ENCODE data around the gene OSBPL8. TPM values are rescaled to one million over a fixed set of nuclear protein-coding genes. Genes with fewer than 3 reads are reported as not detected.
A peak's percentile ranks its signal among the peaks of the same experiment; 100 is the strongest.

Gene OSBPL8, protein sequence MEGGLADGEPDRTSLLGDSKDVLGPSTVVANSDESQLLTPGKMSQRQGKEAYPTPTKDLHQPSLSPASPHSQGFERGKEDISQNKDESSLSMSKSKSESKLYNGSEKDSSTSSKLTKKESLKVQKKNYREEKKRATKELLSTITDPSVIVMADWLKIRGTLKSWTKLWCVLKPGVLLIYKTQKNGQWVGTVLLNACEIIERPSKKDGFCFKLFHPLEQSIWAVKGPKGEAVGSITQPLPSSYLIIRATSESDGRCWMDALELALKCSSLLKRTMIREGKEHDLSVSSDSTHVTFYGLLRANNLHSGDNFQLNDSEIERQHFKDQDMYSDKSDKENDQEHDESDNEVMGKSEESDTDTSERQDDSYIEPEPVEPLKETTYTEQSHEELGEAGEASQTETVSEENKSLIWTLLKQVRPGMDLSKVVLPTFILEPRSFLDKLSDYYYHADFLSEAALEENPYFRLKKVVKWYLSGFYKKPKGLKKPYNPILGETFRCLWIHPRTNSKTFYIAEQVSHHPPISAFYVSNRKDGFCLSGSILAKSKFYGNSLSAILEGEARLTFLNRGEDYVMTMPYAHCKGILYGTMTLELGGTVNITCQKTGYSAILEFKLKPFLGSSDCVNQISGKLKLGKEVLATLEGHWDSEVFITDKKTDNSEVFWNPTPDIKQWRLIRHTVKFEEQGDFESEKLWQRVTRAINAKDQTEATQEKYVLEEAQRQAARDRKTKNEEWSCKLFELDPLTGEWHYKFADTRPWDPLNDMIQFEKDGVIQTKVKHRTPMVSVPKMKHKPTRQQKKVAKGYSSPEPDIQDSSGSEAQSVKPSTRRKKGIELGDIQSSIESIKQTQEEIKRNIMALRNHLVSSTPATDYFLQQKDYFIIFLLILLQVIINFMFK
- total RNA-seq (2014; rRNA removed; shearing (Covaris generic)) = 15.0 and 21.2 TPM in 2 replicates

DNA sequence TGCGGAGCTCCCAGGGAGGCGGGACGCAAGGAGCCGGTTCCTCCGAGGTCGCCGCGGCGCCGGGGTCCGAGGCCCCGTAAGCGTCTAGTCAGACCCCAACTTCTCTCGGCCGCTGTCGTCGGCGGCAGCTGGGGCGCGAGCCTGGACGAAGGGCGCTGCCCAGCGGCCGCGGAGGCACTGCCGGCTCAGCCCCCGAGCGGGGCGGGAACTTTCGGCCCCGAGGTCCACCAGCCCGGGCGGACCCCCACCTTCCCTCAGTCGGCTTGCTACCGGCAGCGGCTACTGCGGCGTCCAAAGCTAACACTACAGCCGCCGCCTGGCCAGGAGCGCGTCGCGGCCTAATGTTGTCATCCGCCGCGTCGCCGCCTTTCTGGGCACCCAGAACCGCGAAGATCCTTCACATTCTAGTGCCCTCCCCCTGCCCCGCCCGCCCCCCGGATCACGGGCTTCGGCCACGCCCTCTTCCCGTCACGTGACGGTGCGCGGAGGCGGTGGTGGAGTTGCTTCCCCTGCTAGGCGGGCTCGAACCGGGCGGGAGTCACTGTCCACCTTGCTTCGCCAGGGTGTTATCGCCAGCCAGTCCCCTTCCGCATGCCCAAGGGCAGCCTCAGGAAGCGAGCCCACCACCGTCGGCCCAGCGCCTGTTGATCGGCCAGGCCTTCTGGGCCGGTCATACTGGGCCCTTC lies at the start of gene OSBPL8:
Gene OSBPL8, minus strand, starts transcription at position 372 of the 686 bp plus-strand sequence. CDS start 72,220 bp downstream, outside the sequence.
- DNase-seq (ENCODE audit: low spot score) = peak; percentile 88

- no peak for DNase-seq (ENCODE audit: low spot score)
Measured at GRCh38 chr12:76608070-76608469, 48.5 kb upstream of the OSBPL8 start.

GRCh38 chr12:76595056-76595455 lies 35.5 kb upstream of the OSBPL8 start:
- no peak for DNase-seq (ENCODE audit: low spot score)

- DNase-seq (ENCODE audit: low spot score) = no peak
Measured at GRCh38 chr12:76591476-76591875, 31.9 kb upstream of the OSBPL8 start.

DNA sequence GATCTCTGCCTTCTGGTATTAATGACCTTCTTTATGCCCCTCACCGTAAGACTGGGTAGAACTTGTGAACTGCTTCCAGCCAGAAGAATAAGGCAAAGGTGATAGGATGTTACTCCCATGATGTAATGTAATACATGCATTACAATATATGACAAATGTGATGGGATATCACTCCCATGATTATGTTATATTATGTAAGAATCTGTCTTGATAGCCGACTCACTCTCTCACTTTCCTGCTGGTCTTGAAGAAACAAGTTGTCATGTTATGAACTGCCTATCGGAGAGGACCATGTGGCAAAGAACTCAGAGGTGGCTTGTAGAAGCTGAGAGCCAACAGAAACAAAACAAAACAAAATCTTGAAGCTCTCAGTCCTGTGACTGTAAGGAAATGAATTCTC lies 30.6 kb upstream of the OSBPL8 start:
- no peak for DNase-seq (ENCODE audit: low spot score)

- DNase-seq (ENCODE audit: low spot score) = no peak
Measured at GRCh38 chr12:76588881-76589565, 29.5 kb upstream of the OSBPL8 start.

GRCh38 chr12:76587428-76588178 lies 28.0 kb upstream of the OSBPL8 start:
- no peak for DNase-seq (ENCODE audit: low spot score)

GRCh38 chr12:76586764-76587395 lies 27.3 kb upstream of the OSBPL8 start:
- peak; percentile 24 for DNase-seq (ENCODE audit: low spot score)

DNA sequence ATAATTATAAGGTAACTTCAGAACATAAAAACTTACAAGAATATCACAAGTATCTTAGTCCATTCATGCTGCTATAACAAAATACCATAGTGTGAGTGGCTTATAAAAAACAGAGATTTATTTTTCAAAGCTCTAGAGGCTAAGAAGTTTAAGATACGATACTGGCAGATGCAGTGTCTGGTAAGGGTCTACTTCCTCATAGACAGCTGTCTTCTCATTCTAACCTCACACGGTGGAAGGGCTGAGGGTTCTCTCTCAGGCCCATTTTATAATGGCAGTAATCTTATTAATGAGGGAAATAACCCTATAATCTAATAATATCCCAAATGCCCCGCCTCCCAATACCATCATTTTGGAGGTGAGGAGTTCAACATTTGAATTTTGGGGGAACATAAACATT lies 23.7 kb upstream of the OSBPL8 start:
- no peak for DNase-seq (ENCODE audit: low spot score)

- no peak for DNase-seq (ENCODE audit: low spot score)
Measured at GRCh38 chr12:76573840-76574373, 14.3 kb upstream of the OSBPL8 start.

DNA sequence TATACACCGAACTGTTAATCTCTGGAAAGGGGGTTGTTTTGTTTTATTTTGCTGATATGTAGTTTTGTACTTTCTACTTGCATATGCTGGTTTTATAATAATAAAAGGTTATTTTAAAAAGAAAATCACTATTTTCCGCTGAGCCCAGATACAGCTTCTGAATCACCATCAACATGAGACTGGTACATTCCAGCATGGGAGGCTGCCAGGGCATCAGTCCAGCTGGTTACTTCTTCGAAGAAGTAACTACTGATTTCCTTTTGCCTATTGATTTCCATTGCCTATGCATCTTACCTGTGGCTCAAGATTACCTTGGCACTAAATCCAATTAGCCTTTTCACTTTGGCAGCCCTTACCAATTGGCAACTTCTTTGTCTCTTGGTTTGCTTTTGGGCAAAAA lies 11.7 kb upstream of the OSBPL8 start:
- DNase-seq (ENCODE audit: low spot score) = no peak

DNA sequence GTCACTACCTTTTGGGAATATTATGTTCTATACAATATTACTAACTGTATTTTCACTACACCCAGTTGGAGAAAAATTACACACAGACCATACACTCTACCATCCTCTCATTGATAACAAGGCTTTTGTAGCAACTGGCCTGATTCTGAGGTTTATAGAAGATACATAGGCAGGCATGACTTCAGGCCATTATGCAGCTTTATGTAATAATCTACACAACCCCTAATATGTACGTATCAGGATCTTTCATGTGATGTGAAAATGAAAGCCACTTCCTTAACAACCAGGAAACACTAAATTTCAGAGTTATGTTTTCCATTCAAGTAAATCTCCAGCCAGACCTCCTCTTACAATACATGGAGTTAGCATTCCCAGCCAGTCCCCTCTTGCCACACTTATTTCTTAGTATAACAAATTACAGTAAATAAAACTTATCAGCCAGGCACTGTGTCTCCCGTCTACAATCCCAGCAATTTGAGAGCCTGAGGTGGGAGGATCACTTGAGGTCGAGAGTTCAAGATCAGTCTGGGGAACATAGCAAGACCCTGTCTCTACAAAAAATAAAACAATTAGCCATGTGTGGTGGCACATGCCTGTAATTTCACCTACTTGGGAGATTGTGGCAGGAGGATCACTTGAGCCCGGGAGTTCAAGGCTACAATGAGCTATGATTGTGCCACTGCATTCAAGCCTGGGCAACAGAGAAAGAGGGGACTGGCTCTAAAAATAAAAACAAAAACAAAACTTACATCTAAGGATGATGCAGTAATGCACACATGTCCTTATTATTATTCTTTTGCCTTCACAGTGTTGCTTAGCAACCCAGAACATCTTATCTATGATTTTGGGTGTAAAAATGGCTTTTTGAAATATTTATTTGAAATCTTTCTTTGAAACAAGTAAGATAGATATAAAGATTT lies 10.4 kb upstream of the OSBPL8 start:
- DNase-seq (ENCODE audit: low spot score) = no peak

DNA sequence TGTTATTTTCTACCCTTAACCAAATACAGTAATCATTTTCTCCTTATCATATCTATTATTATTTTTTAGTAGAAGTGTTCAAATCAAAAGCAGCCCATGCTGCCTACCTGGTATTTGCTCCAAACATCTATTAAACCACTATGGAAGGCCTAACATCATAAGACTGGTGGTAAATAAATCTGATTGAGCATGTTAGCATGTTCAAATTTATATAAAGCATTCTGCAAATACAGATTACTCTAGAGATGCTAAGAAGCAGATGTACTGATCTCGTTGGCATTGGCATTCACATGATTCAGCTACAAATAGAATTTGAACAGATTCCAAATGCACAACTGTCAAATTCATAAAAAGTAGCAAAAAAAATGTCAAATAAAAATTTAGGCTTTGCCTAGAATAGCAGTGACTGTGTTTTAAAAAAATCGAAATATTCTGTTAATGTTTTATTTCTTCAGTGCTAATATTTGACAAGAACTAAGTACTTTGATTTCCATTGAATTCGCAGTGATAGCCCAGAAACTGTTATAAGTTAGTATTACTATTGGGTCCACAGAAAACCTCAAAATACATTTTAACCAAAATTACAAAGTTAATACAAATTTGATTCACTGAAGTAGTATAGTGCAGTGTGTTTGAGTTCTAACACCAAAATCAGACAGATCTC lies 9.4 kb upstream of the OSBPL8 start:
- no peak for DNase-seq (ENCODE audit: low spot score)

GRCh38 chr12:76568130-76568529 lies 8.6 kb upstream of the OSBPL8 start:
- no peak for DNase-seq (ENCODE audit: low spot score)

DNA sequence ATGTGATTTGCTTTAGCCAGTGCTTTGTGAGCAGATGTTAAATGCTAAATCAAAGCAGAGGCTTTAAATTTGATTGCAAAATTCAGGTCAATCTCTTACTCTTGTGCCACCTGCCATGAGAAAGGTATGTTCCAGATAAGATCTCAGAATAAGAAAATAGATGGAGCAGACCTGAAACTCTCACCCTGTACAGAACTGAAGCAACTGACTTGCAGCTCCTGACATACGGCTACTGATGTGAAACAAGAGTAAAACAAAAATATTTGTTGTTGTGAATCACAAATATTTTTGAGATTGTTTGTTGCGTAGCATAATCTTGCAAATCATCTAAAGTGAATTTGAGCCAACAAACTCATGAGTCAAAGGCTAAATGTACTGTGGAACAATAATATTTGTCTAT lies 3.5 kb upstream of the OSBPL8 start:
- no peak for DNase-seq (ENCODE audit: low spot score)

GRCh38 chr12:76562130-76562529 lies 2.6 kb upstream of the OSBPL8 start:
- no peak for DNase-seq (ENCODE audit: low spot score)

DNA sequence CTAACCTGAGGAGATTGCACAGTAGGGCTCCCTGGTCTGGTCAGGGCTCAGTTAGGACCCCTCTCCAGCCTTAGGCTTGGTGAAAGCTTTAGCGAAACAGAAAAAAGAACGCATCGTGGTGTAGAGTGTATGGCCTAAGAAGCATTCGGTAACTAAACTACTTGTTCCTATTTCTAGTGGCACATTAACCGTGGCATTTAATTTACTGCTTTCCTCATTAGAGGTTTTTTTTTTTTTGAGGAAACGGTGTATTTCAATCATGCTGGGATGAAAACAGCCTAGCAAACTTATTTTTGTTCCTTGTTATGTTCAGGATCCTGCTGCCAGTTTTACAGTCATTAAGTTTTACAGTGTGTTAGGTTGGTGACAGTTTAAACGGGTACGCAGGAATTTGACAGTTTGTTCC lies 518 bp upstream of the OSBPL8 start:
- DNase-seq (ENCODE audit: low spot score) = no peak

DNA sequence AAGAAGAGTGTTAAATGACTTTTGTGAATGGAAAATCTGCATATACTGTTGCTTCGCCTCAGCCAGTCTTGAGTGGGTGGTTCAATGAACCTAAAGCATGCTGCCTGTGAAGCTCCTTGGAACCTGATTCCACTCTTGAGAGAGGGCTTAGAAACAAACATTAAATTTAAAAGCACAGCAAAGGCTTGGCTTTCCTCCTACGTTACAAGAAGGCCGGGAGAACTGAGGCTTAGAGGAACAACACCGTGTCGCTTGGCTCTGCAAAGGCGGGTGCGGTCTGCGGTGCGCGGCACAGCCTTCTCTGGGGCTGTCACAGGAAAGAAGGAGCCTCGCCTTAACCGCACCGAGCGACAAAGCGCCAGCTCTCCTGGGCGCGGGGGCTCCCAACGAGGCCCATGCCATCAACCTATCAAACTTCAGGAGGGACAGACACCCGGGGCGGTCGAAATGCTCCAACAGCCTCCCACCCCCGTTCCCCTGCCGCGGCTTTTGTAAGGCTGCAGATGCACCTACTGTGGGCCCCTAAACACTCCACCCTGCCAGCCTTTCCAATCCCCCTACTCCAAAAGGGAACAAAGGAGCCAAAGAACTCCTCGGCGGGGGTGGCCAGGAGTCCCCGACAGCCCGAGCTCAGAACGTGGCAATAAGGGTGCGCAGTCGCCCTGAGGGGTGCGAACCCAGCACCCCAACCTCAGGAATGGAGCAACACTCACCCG lies 729 bp downstream of the OSBPL8 start:
- peak; percentile 24 for DNase-seq (ENCODE audit: low spot score)

All from H4 (cell line).